Thoracic aorta (tissue), 2 donors: Measurements from ENCODE around the gene PML. TPM values are rescaled to one million over a fixed set of nuclear protein-coding genes. Genes with fewer than 3 reads are reported as not detected.
"Not testable (repeated sequence)": the region's sequence is repeated elsewhere in the genome, so short reads cannot be mapped to it uniquely, and the experiment has no call there.

Experiments
- ATAC-seq: fragments of 150-250 bp; one replicate; pipeline ENCODE4 v1.8.0; 2017; ENCODE audit warnings: low read depth; ENCODE audit not compliant: insufficient number of reproducible peaks, low FRiP score
- DNase-seq: peaks from one replicate; pipeline ENCODE4 v3.0.0-alpha.2; 2020; ENCODE audit warnings: low spot score
- H3K27ac ChIP-seq, 2 donors: fragments of 200-600 bp; sonication (generic); 1 replicate in 1 of 2; 2 replicates in 1 of 2; pipeline ENCODE4 v1.5.1; 2016; ENCODE audit warnings: mild to moderate bottlenecking in 2 of 2, moderate library complexity in 2 of 2
- H3K27me3 ChIP-seq: fragments of 200-600 bp; sonication (generic); replicated peaks from 2 replicates; pipeline ENCODE4 v1.6.0; 2016; ENCODE audit warnings: mild to moderate bottlenecking; ENCODE audit not compliant: insufficient read depth
- H3K36me3 ChIP-seq: fragments of 200-600 bp; sonication (generic); one replicate; pipeline ENCODE4 v1.5.1; 2016
- H3K4me1 ChIP-seq, 2 donors: fragments of 200-600 bp; sonication (generic); 1 replicate in 1 of 2; 2 replicates in 1 of 2; pipeline versions ENCODE4 v1.5.1 to v1.6.0; 2016; ENCODE audit warnings: low read depth in 2 of 2, mild to moderate bottlenecking in 1 of 2; ENCODE audit not compliant: control insufficient read depth in 1 of 2
- H3K4me3 ChIP-seq: fragments of 200-600 bp; sonication (generic); 2 replicates; pipeline ENCODE4 v1.5.1; 2016; ENCODE audit warnings: mild to moderate bottlenecking
- H3K9me3 ChIP-seq: fragments of 200-600 bp; sonication (generic); 2 replicates; pipeline ENCODE4 v1.5.1; 2016
- CTCF ChIP-seq: fragments of 200-600 bp; sonication (generic); IDR thresholded peaks from one replicate; pipeline ENCODE4 v1.5.1; 2019; ENCODE audit warnings: antibody characterized with exemption
- total RNA-seq, 2 donors: library from RNA; depleted of rRNA; stranded (reverse); fragments of >200 nt; gene quantifications; one replicate each; pipeline versions ENCODE4 v1.1.0 to v1.2.3, GENCODE V29; 2016

The PML gene
- total RNA-seq, 2 donors from 2014 or later = 77.2 to 138 TPM

GRCh38 chr15:73957785-73958184 is 36.7 kb upstream of the PML start:
- H3K4me1 ChIP-seq = peaks cover 10 to 29% of the 10 kb centered on the region in 2 donors
- H3K27me3 ChIP-seq = no peaks in the 10 kb centered on the region
- H3K9me3 ChIP-seq = no peaks in the 10 kb centered on the region
- no peak overlapping the region for H3K4me3 ChIP-seq
- no peak overlapping the region for H3K27ac ChIP-seq
- no peaks in the 10 kb centered on the region for H3K36me3 ChIP-seq
- no peak for ATAC-seq
- TF ChIP-seq CTCF = no peak
- no peak for DNase-seq

- ATAC-seq (no peak), DNase-seq (no peak)
- H3K27ac ChIP-seq = no peak overlapping the region
- no peaks in the 10 kb centered on the region for H3K36me3 ChIP-seq
- no peak overlapping the region for H3K4me3 ChIP-seq
- H3K27me3 ChIP-seq = no peaks in the 10 kb centered on the region
- H3K4me1 ChIP-seq = peaks cover 5 to 18% of the 10 kb centered on the region in 2 donors
- no peak for TF ChIP-seq CTCF
- no peaks in the 10 kb centered on the region for H3K9me3 ChIP-seq
Observed at GRCh38 chr15:73959012-73959581, 35.4 kb upstream of the PML start.

GRCh38 chr15:73959801-73960200 is 34.7 kb upstream of the PML start:
- H3K4me3 ChIP-seq = no peak overlapping the region
- H3K36me3 ChIP-seq = no peaks in the 10 kb centered on the region
- peaks cover 5 to 19% of the 10 kb centered on the region in 2 donors for H3K4me1 ChIP-seq
- no peaks in the 10 kb centered on the region for H3K9me3 ChIP-seq
- H3K27me3 ChIP-seq = no peaks in the 10 kb centered on the region
- no peak overlapping the region for H3K27ac ChIP-seq
- TF ChIP-seq CTCF = no peak
- ATAC-seq = no peak
- no peak for DNase-seq

- not testable (repeated sequence) for ATAC-seq, H3K4me3 ChIP-seq, DNase-seq
Observed at GRCh38 chr15:73960472-73961070, 33.9 kb upstream of the PML start.

GRCh38 chr15:73962433-73962832 is 32.1 kb upstream of the PML start:
- no peak overlapping the region for H3K4me3 ChIP-seq
- H3K27ac ChIP-seq = no peak overlapping the region
- DNase-seq (no peak), ATAC-seq (no peak)
- H3K9me3 ChIP-seq = no peaks in the 10 kb centered on the region
- H3K4me1 ChIP-seq = peaks cover 0 to 8% of the 10 kb centered on the region in 2 donors
- TF ChIP-seq CTCF = no peak
- no peaks in the 10 kb centered on the region for H3K27me3 ChIP-seq
- no peaks in the 10 kb centered on the region for H3K36me3 ChIP-seq

More at GRCh38 chr15:73960472-73961070, 33.9 kb upstream of the PML start:
- H3K27me3 ChIP-seq, H3K9me3 ChIP-seq, H3K27ac ChIP-seq, H3K36me3 ChIP-seq: not testable (repeated sequence)
- H3K4me1 ChIP-seq = peaks cover 5 to 25% of the 10 kb centered on the region in 2 donors

GRCh38 chr15:73964736-73965093 is 29.8 kb upstream of the PML start:
- Histone ChIP-seq H3K4me3 (peak overlapping the region; percentile 47), H3K27ac (no peak overlapping the region), H3K9me3 (no peaks in the 10 kb centered on the region), H3K4me1 (peaks cover 0 to 7% of the 10 kb centered on the region in 2 donors), H3K27me3 (no peaks in the 10 kb centered on the region), H3K36me3 (no peaks in the 10 kb centered on the region)
- DNase-seq = no peak
- peak; percentile 97 for TF ChIP-seq CTCF
- ATAC-seq = peak; percentile 69
